G401 (cell line): Measurements from ENCODE around the gene EFHC2. TPM values are rescaled to one million over a fixed set of nuclear protein-coding genes. Genes with fewer than 3 reads are reported as not detected.
A peak's percentile ranks its signal among the peaks of the same experiment; 100 is the strongest.

Experiments
- DNase-seq: peaks from one replicate; pipeline ENCODE4 v3.0.0-alpha.2; 2015; ENCODE audit warnings: low spot score
- in situ Hi-C: cut with HindIII; loops from 2 replicates; pipeline ENCODE4 v1.10.0; 2016; ENCODE audit warnings: low sequenced_read_pairs, mixed read lengths
- total RNA-seq: library from RNA; depleted of rRNA; stranded (reverse); fragments of >200 nt; shearing (Covaris generic); gene quantifications from 2 replicates; pipeline ENCODE4 v1.2.3, GENCODE V29; 2014

Gene EFHC2
- total RNA-seq, 1 experiment from 2014 or later: not detected

- in situ Hi-C loops: no loop called here
- no peak for DNase-seq
These were observed 168.0 kb downstream of the EFHC2 start for GRCh38 chrX:44175455-44175854.

- in situ Hi-C loops: no loop called here
- DNase-seq: no peak
These were observed 169.4 kb downstream of the EFHC2 start for GRCh38 chrX:44174061-44174460.

- DNase-seq: no peak
- in situ Hi-C loops: no loop called here
These were observed 170.3 kb downstream of the EFHC2 start for GRCh38 chrX:44173219-44173618.

- in situ Hi-C loops: no loop called here
- no peak for DNase-seq
These were observed 176.4 kb downstream of the EFHC2 start for GRCh38 chrX:44167116-44167515.

- DNase-seq: no peak
- in situ Hi-C loops: no loop called here
These were observed 180.5 kb downstream of the EFHC2 start for GRCh38 chrX:44162964-44163475.

GRCh38 chrX:44157858-44158257 lies 185.6 kb downstream of the EFHC2 start:
- in situ Hi-C loops: no loop called here
- no peak for DNase-seq

GRCh38 chrX:44157283-44157682 lies 186.2 kb downstream of the EFHC2 start:
- in situ Hi-C loops: no loop called here
- no peak for DNase-seq

- DNase-seq: peak; percentile 26
- in situ Hi-C loops: no loop called here
These were observed 186.7 kb downstream of the EFHC2 start for GRCh38 chrX:44156726-44157125.

GRCh38 chrX:44155126-44155525 lies 188.3 kb downstream of the EFHC2 start:
- in situ Hi-C loops: no loop called here
- peak; percentile 59 for DNase-seq

- DNase-seq: no peak
- in situ Hi-C loops: no loop called here
These were observed 190.6 kb downstream of the EFHC2 start for GRCh38 chrX:44152852-44153251.

GRCh38 chrX:44147130-44147529 lies 196.3 kb downstream of the EFHC2 start:
- no peak for DNase-seq
- in situ Hi-C loops: no loop called here

GRCh38 chrX:44144177-44144945 lies 199.1 kb downstream of the EFHC2 start:
- in situ Hi-C loops: no loop called here
- no peak for DNase-seq

GRCh38 chrX:44143061-44143602 lies 200.3 kb downstream of the EFHC2 start:
- no peak for DNase-seq
- in situ Hi-C loops: no loop called here

GRCh38 chrX:44130189-44130588 lies 213.3 kb downstream of the EFHC2 start:
- in situ Hi-C loops: no loop called here
- DNase-seq: no peak

- DNase-seq: no peak
- in situ Hi-C loops: no loop called here
These were observed 230.1 kb downstream of the EFHC2 start for GRCh38 chrX:44113337-44113736.

- in situ Hi-C loops: no loop called here
- DNase-seq: no peak
These were observed 236.6 kb downstream of the EFHC2 start for GRCh38 chrX:44106864-44107263.

- in situ Hi-C loops: no loop called here
- peak; percentile 22 for DNase-seq
These were observed 238.1 kb downstream of the EFHC2 start for GRCh38 chrX:44105228-44105913.

- peak; percentile 52 for DNase-seq
- in situ Hi-C loops: no loop called here
These were observed 238.8 kb downstream of the EFHC2 start for GRCh38 chrX:44104699-44105098.

GRCh38 chrX:44101281-44101680 lies 242.2 kb downstream of the EFHC2 start:
- no peak for DNase-seq
- in situ Hi-C loops: no loop called here

- DNase-seq: no peak
- in situ Hi-C loops: no loop called here
These were observed 244.1 kb downstream of the EFHC2 start for GRCh38 chrX:44099366-44099765.
